Measurements from ENCODE around the gene SEC14L1. TPM values are rescaled to one million over a fixed set of nuclear protein-coding genes. Genes with fewer than 3 reads are reported as not detected.

Gene SEC14L1
- total RNA-seq, 4 donors from 2014 or later, result 72.8 to 330 (median 113) TPM

DNA sequence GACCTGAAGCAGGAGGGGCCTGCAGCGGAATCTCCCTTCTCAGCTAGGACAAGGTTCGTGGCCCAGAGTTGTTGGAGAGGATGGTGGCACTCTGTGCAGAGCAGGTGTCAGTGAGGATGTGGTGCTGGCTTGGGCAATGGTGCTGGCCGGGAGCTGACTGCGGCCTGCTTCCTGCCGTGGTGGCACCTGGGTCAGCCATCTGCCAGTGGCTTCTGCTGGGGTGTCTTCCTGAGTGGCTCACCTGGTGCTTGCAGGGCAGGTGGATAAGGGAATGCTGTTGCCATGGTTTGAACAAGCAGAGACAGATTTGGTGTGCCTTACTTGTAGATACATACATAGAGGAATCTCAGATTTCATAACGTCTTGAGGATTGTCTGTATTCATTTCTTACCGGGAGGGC lies 69.6 kb downstream of the SEC14L1 start:
- DNase-seq (ENCODE audit: low spot score), result no peak
- ATAC-seq (ENCODE audit: low FRiP score), result no peak
- no peak for TF ChIP-seq CTCF (IDR thresholded peaks at IDR 0.05)

DNA sequence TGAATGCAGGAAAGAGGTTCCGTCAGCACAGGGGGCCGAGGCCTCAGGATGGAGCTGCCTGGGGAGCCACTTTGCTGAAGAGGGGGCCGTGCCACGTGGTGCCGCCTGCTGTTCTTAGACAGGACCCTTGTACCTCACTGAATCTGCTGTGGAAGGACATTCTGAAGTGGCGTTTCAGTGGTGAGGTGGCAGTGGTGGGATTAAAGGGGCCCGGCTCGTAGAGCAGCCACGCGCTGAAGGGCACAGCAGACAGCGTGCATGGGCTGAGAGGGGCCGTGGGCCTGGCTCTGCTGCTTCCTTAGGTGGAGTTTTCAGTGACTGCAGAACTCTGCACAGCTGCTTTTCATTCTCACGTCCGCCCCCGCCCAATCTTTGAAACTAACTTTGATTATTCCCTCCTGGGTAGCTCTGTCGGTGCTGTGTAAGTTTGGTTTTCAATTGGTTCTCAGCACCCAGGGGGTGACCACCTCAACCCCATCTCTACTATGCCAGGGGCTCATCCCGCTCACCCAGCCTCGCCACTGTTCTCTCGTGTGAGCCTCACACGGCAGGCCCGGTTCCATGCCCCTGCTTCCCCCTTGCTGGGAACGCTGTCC lies 70.3 kb downstream of the SEC14L1 start:
- no peak for DNase-seq (ENCODE audit: low spot score)
- no peak for TF ChIP-seq CTCF (IDR thresholded peaks at IDR 0.05)
- ATAC-seq (ENCODE audit: low FRiP score), result no peak

GRCh38 chr17:77211681-77212080 lies 70.9 kb downstream of the SEC14L1 start:
- no peak for TF ChIP-seq CTCF (IDR thresholded peaks at IDR 0.05)
- ATAC-seq (ENCODE audit: low FRiP score), result no peak
- no peak for DNase-seq (ENCODE audit: low spot score)

DNA sequence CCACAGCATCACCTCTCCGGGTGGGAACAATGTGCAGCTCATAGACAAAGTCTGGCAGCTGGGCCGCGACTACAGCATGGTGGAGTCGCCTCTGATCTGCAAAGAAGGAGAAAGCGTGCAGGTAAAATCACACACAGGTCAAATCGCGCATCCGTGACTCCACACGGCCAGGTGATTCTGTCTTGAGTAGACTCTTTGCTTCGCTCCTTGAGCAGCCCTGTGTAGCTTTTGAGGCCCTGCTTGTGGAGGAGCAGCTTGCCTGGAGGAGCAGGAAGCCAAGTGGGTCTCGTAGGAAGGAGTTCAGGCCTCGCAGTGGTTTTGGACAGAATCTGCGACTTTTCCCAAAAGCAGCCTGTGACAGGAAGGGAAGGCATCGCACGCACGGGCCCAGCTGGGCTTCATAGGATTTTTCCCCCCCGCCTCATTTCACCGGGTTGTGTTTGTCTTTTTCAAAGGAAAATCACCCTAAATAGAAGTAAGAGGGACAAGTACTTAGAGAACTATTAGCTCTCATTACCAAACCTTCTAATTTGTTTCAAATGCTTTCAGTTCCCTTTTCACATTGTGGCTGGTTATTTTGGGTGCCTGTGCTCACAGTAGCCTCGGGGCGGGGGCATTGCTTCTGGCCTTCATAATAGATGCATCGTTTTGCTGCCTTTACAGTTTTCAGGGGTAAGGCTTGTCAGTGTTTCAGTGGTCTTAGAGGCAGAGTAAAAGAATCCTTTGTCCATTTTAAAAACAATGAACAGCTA lies 71.5 kb downstream of the SEC14L1 start:
- no peak for TF ChIP-seq CTCF (IDR thresholded peaks at IDR 0.05)
- DNase-seq (ENCODE audit: low spot score) (no peak), ATAC-seq (ENCODE audit: low FRiP score) (no peak)

- ATAC-seq (ENCODE audit: low FRiP score), result no peak
- no peak for TF ChIP-seq CTCF (IDR thresholded peaks at IDR 0.05)
- no peak for DNase-seq (ENCODE audit: low spot score)
Observed at GRCh38 chr17:77212833-77213777, 72.3 kb downstream of the SEC14L1 start.

DNA sequence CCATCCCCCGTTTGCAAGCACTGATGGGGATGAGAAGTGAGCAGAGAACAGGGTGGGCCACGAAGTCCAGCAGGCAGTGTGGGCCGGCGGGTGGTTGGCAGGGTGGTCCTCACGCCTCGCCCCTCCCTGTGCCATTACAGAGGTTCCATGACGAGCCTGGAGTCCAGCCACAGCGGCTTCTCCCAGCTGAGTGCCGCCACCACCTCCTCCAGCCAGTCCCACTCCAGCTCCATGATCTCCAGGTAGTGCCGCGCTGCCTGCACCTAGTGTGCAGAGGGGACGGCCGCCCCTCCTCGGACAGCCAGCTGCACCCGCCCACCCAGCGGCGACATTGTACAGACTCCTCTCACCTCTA lies 73.0 kb downstream of the SEC14L1 start:
- TF ChIP-seq CTCF (IDR thresholded peaks at IDR 0.05), result no peak
- DNase-seq (ENCODE audit: low spot score), result no peak
- no peak for ATAC-seq (ENCODE audit: low FRiP score)

Data from omental fat pad (tissue), 4 donors.